Measurements from ENCODE around the gene COL9A1.
"Not testable (repeated sequence)": the region's sequence is repeated elsewhere in the genome, so short reads cannot be mapped to it uniquely, and the experiment has no call there.

The COL9A1 gene

DNA sequence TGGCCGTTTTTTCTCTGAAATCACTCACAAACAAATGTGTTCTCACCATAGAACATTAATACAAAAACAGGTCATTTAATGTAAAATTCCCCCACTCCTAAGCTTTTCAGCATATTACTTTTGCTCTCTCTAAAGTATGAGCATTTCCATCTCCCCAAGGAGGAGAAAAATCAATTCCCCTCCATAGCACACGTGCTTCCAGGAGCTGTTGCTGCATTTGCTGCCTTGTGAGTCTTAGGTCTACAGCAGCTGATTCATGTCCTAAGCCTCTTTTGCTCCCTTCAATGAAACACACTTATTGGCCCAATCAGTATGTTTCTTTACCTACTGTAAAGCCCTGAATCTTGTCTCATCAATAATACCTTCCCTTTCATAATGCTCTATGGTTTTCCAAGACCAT is 6.4 kb upstream of the COL9A1 start:
- H3K27ac Mint-ChIP-seq: no peak overlapping the region
- no peaks in the 10 kb centered on the region for H3K9me3 Mint-ChIP-seq

DNA sequence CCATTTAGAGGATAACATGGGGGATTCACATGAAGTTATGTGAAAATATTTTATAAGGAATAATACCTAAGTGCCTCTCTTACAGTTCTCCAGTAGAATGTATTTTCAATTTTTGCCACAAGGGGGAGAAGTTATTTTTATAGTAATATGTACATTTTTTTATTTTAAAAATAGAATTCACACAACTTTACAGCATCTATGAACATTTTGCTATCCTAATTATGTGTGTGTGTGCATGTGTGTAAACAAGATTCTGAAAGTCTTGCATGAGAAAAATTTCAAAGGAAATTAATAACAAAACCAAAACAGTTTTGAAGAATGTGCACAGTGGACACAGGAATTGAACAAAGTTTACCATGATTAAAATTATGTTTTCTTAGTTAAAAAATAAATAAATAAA is 5.3 kb upstream of the COL9A1 start:
- not testable (repeated sequence) for H3K27ac Mint-ChIP-seq

More for the DNA sequence above, 6.4 kb upstream of the COL9A1 start:
- H3K4me1 Mint-ChIP-seq (ENCODE audit: low read depth): no peaks in the 10 kb centered on the region
- H3K27me3 Mint-ChIP-seq (ENCODE audit: low read depth): peaks cover 8% of the 10 kb centered on the region
- H3K36me3 Mint-ChIP-seq (ENCODE audit: low read depth): no peaks in the 10 kb centered on the region
- no peak overlapping the region for H3K4me3 Mint-ChIP-seq

DNA sequence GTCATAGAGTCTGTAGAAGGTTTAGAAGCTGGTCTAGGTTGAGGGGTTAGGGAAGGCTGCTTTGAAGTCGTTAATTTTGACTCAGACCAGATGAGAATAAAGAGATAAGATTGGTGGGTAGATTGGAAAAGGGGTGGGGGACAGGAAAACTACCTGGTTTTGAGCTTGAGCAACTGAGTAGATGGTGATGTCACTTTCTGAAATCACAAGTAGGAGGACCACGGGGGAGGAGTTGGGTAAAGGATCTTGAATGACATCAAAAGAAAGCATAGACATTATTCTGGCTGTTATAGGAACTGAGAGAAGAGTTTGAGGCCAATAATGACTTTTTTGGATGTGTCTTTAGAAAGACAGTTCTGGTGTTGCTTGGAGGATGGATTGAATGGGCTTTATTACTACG is 4.1 kb upstream of the COL9A1 start:
- Mint-ChIP-seq H3K4me3 (no peak overlapping the region), H3K27ac (no peak overlapping the region), H3K4me1 (ENCODE audit: low read depth) (no peaks in the 10 kb centered on the region), H3K36me3 (ENCODE audit: low read depth) (no peaks in the 10 kb centered on the region), H3K27me3 (ENCODE audit: low read depth) (peaks cover 8% of the 10 kb centered on the region), H3K9me3 (no peaks in the 10 kb centered on the region)

More for the DNA sequence above, 5.3 kb upstream of the COL9A1 start:
- not testable (repeated sequence) for H3K4me3 Mint-ChIP-seq; H3K9me3 Mint-ChIP-seq; H3K4me1 Mint-ChIP-seq (ENCODE audit: low read depth); H3K36me3 Mint-ChIP-seq (ENCODE audit: low read depth); H3K27me3 Mint-ChIP-seq (ENCODE audit: low read depth)

DNA sequence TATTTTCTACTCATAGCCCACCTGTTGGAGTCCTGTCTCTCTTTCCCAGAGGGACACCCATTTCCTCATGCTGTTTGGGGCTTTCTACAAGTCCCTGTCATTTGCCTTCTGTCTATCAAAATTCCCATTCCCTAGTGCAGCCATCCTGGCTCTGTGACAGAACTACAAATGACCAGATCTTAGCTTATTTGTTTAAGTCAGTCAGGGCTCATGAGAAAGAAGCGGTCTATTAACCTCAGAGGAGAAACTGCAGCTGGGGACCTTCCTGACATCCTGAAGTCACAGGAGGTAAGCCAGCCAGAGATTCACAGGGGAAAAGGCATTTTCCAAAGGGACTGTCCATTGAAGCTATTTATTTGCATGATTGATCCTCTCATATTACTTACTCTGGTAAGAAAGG is 1.7 kb upstream of the COL9A1 start:
- no peak overlapping the region for H3K4me3 Mint-ChIP-seq

DNA sequence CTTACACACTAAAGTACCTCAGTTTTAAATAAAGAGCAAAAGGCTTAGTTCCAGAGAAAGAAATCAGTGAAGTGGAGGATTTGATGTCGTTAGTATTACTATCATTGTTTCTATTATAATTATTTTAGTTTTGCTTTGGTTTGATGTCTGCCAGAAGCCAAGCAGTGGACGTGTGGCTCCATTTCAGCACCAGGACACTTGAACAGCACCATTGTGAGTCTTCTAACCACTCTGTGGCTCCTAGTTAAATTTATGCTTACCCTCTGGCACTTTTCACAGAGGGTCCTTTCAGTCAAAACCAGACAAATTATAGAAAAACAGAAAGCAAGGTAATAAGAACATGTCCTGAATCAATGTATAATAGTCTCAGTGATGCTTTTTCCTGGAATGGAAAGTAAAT is 3.4 kb downstream of the COL9A1 start:
- Mint-ChIP-seq H3K27ac (no peak overlapping the region), H3K9me3 (no peaks in the 10 kb centered on the region), H3K4me1 (ENCODE audit: low read depth) (no peaks in the 10 kb centered on the region), H3K36me3 (ENCODE audit: low read depth) (no peaks in the 10 kb centered on the region), H3K27me3 (ENCODE audit: low read depth) (peaks cover 7% of the 10 kb centered on the region), H3K4me3 (no peak overlapping the region)

More for the DNA sequence above, 1.7 kb upstream of the COL9A1 start:
- Mint-ChIP-seq H3K27me3 (ENCODE audit: low read depth) (peaks cover 4% of the 10 kb centered on the region), H3K9me3 (no peaks in the 10 kb centered on the region), H3K36me3 (ENCODE audit: low read depth) (no peaks in the 10 kb centered on the region), H3K4me1 (ENCODE audit: low read depth) (no peaks in the 10 kb centered on the region), H3K27ac (no peak overlapping the region)

DNA sequence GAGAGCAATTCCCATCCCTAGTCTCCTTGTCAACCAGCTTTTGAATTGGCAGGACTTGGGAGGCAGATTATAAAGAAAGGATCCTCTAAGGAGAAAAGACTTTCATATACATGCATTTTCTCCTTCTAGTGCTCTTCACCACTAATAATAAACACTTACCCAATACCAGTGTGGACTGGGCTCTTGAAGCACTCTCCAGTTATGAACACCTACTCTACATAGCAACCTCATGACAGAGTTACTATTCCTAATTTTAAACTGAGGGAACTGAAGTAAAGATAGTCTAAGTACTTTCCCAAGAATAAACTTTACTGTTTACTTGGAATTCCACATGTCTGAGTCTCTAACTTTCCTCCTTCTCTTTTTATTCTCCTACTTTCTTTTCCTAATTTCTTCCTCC is 4.8 kb downstream of the COL9A1 start:
- H3K4me1 Mint-ChIP-seq (ENCODE audit: low read depth): no peaks in the 10 kb centered on the region
- no peak overlapping the region for H3K27ac Mint-ChIP-seq
- no peaks in the 10 kb centered on the region for H3K36me3 Mint-ChIP-seq (ENCODE audit: low read depth)
- H3K9me3 Mint-ChIP-seq: no peaks in the 10 kb centered on the region
- H3K27me3 Mint-ChIP-seq (ENCODE audit: low read depth): peaks cover 7% of the 10 kb centered on the region
- H3K4me3 Mint-ChIP-seq: no peak overlapping the region

DNA sequence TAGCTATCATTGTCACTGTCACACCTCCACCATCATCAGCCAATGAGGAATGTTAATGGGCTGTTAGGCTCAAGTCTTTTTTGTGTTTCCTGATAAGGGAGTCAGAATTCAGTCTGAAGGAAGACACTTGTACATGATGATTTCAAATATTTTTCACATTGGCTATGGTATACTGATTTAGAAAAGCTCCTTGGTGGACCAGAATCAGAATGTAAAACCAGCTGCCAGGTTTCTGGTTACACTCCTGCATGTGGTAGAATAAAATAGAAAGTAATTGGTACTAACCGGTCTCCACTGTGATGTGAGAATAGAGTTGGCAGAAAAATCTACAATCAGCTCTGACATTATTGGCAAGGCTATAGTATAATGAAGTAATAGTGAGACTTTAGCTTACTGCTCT is 10.7 kb downstream of the COL9A1 start:
- no peaks in the 10 kb centered on the region for H3K4me1 Mint-ChIP-seq (ENCODE audit: low read depth)
- no peaks in the 10 kb centered on the region for H3K9me3 Mint-ChIP-seq
- H3K27me3 Mint-ChIP-seq (ENCODE audit: low read depth): peaks cover 7% of the 10 kb centered on the region
- no peaks in the 10 kb centered on the region for H3K36me3 Mint-ChIP-seq (ENCODE audit: low read depth)
- no peak overlapping the region for H3K27ac Mint-ChIP-seq
- no peak overlapping the region for H3K4me3 Mint-ChIP-seq

DNA sequence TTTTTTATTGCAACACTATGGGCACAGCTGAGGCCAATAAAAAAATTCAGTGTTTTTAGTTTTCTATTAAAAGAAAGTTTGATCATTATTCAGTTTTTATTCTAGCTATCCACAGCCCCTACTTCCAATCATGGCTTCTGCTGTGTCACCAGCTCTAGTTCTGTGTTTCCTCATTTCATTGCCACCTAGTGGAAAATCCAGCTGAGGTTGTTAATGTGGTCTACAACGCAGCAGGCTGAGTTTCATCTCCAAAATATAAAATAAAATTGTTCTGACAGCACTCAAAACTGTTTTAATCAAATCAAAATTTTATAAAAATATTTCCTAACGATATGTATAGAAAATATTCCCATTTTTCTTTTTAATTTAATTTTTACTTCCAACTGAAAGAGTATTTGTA is 13.6 kb downstream of the COL9A1 start:
- Mint-ChIP-seq H3K27me3 (ENCODE audit: low read depth) (peaks cover 14% of the 10 kb centered on the region), H3K27ac (no peak overlapping the region)

DNA sequence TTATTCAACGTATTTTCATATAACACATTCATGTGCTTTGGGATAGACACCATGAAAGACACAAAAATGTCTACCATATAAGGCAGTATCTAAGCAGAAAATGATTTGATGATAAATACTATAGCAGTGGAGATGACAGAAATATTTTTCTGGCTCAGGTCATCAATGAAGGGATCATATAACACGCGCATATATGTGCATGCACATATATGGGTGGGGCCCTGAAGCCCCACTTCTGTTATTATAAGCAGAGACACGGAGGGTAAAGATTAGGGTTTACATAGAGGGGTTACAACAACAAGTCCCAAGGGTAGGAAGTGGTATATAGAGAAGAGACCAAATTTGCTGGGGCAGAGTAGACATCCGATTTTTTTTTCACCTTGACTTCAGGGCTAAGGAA is 16.0 kb downstream of the COL9A1 start:
- no peak overlapping the region for H3K27ac Mint-ChIP-seq
- no peak overlapping the region for H3K4me3 Mint-ChIP-seq
- H3K4me1 Mint-ChIP-seq (ENCODE audit: low read depth): no peaks in the 10 kb centered on the region
- no peaks in the 10 kb centered on the region for H3K9me3 Mint-ChIP-seq
- peaks cover 29% of the 10 kb centered on the region for H3K27me3 Mint-ChIP-seq (ENCODE audit: low read depth)
- H3K36me3 Mint-ChIP-seq (ENCODE audit: low read depth): no peaks in the 10 kb centered on the region

More for the DNA sequence above, 13.6 kb downstream of the COL9A1 start:
- no peaks in the 10 kb centered on the region for H3K9me3 Mint-ChIP-seq
- no peaks in the 10 kb centered on the region for H3K4me1 Mint-ChIP-seq (ENCODE audit: low read depth)
- H3K4me3 Mint-ChIP-seq: no peak overlapping the region
- H3K36me3 Mint-ChIP-seq (ENCODE audit: low read depth): no peaks in the 10 kb centered on the region

DNA sequence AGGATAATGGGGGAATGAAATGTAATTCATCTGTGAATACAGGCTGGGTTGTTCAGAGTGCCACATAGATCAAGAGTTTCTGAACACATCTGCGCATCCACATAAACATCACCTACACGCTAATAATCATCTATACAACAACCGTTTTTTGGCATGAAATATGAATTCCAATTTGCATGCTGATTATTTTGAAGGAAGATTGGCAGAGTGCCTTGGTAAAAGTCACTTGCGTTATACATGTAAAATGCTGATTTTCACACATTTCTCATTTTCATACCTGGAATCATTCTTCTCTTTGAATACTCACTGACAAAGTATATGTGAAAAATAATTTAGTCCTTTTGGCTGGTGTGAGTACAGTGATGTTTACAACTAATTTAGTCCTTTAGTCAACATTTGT is 17.7 kb downstream of the COL9A1 start:
- no peaks in the 10 kb centered on the region for H3K4me1 Mint-ChIP-seq (ENCODE audit: low read depth)
- H3K27ac Mint-ChIP-seq: no peak overlapping the region
- no peaks in the 10 kb centered on the region for H3K9me3 Mint-ChIP-seq
- H3K36me3 Mint-ChIP-seq (ENCODE audit: low read depth): no peaks in the 10 kb centered on the region
- H3K27me3 Mint-ChIP-seq (ENCODE audit: low read depth): peaks cover 35% of the 10 kb centered on the region
- no peak overlapping the region for H3K4me3 Mint-ChIP-seq

DNA sequence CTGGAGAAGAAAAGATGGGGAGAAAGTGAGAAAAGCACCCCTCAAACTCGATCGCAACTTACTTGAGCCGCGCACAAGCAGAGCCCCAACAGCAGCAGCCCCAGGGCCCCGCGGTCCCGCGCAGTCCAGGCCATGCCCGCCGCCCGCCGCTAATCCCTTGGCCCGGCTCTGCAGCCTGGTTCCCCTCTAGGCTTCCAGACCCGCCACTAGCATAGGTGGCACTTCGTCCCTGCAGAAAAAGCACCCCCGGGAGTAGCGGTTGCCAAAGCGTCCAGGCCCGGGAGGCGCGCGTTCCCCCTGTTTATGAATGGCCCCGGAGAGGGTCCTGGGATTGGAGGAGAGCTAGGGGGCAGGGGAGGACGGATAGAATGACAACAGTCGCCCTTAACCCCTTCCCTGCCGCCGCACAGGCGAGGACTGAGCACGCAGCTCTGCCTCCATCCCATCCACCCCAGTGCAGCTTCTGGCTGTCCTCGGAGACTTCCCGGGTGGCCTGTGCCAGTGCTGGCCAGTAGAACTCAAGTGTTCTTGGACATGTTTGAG is 19.9 kb downstream of the COL9A1 start:
- H3K9me3 Mint-ChIP-seq: no peaks in the 10 kb centered on the region
- H3K4me1 Mint-ChIP-seq (ENCODE audit: low read depth): no peaks in the 10 kb centered on the region
- no peak overlapping the region for H3K27ac Mint-ChIP-seq
- H3K27me3 Mint-ChIP-seq (ENCODE audit: low read depth): peaks cover 46% of the 10 kb centered on the region
- no peak overlapping the region for H3K4me3 Mint-ChIP-seq
- H3K36me3 Mint-ChIP-seq (ENCODE audit: low read depth): no peaks in the 10 kb centered on the region

DNA sequence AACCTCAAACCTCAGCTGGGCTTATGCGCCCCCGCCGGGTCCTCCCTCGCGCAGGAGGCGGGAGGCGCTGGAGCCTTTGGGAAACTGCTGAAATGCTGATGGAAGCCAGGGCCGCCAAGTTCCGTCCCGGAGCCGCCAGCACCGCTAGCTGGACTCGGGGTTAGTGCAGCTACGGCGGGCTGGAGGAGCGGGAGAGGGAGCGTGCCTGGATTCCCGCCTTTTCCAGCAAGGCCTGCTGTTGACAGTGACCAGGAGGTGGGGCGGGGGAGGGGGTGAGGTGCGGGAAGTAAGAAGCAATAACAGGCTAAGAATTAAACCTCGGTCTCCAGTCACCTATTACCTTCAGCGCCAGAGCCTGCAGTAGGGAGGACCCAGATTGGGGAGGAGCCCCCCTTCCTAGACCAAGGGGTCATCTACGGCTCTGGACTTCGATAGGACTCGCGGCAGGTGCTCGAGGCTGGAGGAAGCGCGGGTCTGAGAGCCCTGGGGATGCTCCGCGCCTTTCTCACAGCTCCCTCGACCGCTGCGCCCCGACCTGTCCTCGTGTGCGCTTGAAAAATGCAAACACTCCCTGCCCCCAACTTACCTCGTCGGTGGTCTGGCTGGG is 20.5 kb downstream of the COL9A1 start:
- peaks cover 46% of the 10 kb centered on the region for H3K27me3 Mint-ChIP-seq (ENCODE audit: low read depth)
- H3K36me3 Mint-ChIP-seq (ENCODE audit: low read depth): no peaks in the 10 kb centered on the region
- no peak overlapping the region for H3K4me3 Mint-ChIP-seq
- H3K27ac Mint-ChIP-seq: no peak overlapping the region
- no peaks in the 10 kb centered on the region for H3K4me1 Mint-ChIP-seq (ENCODE audit: low read depth)
- no peaks in the 10 kb centered on the region for H3K9me3 Mint-ChIP-seq

DNA sequence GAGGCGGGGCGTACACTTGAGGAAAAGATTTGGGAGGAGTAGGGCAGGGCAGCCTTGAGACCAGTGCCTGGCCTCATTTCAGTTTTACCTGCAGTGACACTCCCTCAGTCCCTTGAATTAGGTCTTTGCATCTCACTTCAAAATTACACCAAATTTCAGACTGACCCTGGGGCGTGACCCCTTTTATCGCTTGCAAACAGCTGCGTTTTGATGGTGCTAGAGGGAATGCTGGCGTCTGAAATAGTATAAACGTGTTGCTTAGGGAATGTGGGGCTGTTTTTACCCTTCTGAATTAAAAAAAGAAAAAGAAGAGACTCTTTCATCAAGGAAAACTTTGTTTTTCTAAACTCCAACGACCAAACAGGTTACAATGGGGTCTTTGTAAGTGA is 21.0 kb downstream of the COL9A1 start:
- H3K9me3 Mint-ChIP-seq: no peaks in the 10 kb centered on the region
- H3K4me1 Mint-ChIP-seq (ENCODE audit: low read depth): no peaks in the 10 kb centered on the region
- no peak overlapping the region for H3K27ac Mint-ChIP-seq
- no peaks in the 10 kb centered on the region for H3K36me3 Mint-ChIP-seq (ENCODE audit: low read depth)
- H3K4me3 Mint-ChIP-seq: no peak overlapping the region
- H3K27me3 Mint-ChIP-seq (ENCODE audit: low read depth): peaks cover 46% of the 10 kb centered on the region

DNA sequence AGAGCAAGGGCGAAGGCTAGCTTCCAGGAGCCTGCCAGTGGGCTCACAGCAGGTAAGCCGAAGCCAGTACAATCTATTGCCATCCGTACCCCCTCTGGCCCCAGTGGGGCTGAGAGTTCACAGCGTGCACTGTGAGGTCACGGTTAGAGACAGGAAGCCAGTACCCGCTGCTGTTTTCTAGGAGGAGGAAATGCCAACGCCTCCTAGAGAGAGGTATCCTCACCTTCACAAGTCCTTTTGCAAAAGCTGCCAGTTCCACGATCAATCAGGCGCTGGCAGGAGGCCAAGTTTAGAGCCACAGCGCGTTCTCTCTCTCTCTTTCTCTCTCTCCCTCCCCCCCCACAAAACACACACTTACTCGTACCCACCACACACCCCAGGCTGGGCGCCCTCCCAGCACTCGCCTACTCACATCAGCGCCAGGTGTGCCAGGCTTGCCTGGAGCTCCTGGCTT is 22.5 kb downstream of the COL9A1 start:
- Mint-ChIP-seq H3K27me3 (ENCODE audit: low read depth) (peaks cover 46% of the 10 kb centered on the region), H3K9me3 (no peaks in the 10 kb centered on the region), H3K36me3 (ENCODE audit: low read depth) (no peaks in the 10 kb centered on the region), H3K27ac (no peak overlapping the region), H3K4me3 (no peak overlapping the region), H3K4me1 (ENCODE audit: low read depth) (no peaks in the 10 kb centered on the region)

DNA sequence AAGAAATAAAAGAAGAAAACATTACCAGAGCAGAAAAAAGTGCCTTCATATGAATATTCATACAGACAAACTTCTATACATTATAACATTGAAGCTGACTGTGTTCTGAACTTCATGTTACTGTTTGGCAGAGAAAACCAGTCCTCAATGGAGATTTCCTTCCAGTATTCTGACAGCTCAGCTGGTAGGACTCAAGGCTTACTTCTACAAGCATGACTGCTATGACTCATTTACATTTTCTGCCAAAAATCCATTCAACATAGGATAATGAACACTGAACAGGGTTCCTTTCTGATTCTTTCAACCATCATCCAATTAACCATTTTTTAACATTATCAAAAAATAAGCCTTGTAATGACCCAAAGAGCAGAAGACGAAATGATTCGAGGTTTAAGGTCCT is 25.4 kb downstream of the COL9A1 start:
- Mint-ChIP-seq H3K27me3 (ENCODE audit: low read depth) (peaks cover 20% of the 10 kb centered on the region), H3K4me3 (no peak overlapping the region), H3K27ac (no peak overlapping the region), H3K4me1 (ENCODE audit: low read depth) (no peaks in the 10 kb centered on the region), H3K9me3 (no peaks in the 10 kb centered on the region), H3K36me3 (ENCODE audit: low read depth) (no peaks in the 10 kb centered on the region)

DNA sequence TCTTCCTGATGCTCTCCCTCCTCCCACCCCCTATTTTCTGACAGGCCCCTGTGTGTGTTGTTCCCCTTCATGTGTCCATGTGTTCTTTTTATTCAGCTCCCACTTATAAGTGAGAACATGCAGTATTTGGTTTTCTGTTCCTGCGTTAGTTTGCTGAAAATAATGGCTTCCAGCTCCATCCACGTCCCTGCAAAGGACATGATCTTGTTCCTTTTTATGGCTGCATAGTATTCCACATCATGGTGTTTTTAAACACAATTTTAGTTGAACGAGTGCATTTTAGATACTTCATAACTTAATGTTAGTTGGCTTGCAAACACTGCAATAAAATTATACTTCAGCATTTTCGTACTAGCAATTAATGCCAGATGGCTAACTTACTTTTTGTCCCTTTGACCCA is 28.5 kb downstream of the COL9A1 start:
- Mint-ChIP-seq H3K9me3 (no peaks in the 10 kb centered on the region), H3K36me3 (ENCODE audit: low read depth) (no peaks in the 10 kb centered on the region), H3K4me1 (ENCODE audit: low read depth) (no peaks in the 10 kb centered on the region), H3K27ac (no peak overlapping the region), H3K27me3 (ENCODE audit: low read depth) (peaks cover 7% of the 10 kb centered on the region), H3K4me3 (no peak overlapping the region)

All from T-helper 1 cell treated with Interleukin-12 subunit alpha and Interleukin-12 subunit beta and Interleukin-4 antibody, amounts not matched to agents 30 μg/mL and 1 μg/mL, for 36 hours (primary cell).